Hematopoietic multipotent progenitor cell (in vitro differentiated cells): Measurements from ENCODE around the gene NRARP. TPM values are rescaled to one million over a fixed set of nuclear protein-coding genes. Genes with fewer than 3 reads are reported as not detected.
"Not testable (repeated sequence)": the region's sequence is repeated elsewhere in the genome, so short reads cannot be mapped to it uniquely, and the experiment has no call there.

Experiments used
- DNase-seq, 3 donors: peaks; one replicate each; pipeline ENCODE4 v3.0.0-alpha.2; 2011 to 2015; ENCODE audit warnings: low read depth in 2 of 3, low spot score in 2 of 3
- total RNA-seq: library from RNA; depleted of rRNA; stranded (reverse); fragments of >200 nt; gene quantifications from one replicate; pipeline ENCODE4 v1.2.3, GENCODE V29; 2012

NRARP gene
- total RNA-seq, 1 donor: 5.1 TPM

GRCh38 chr9:137266162-137266527 is 35.9 kb downstream of the NRARP start:
- no peak for DNase-seq

- no peak for DNase-seq
These were observed 36.4 kb downstream of the NRARP start for GRCh38 chr9:137265496-137266161.

- no peak for DNase-seq
These were observed 38.0 kb downstream of the NRARP start for GRCh38 chr9:137264067-137264466.

GRCh38 chr9:137263506-137263905 is 38.6 kb downstream of the NRARP start:
- DNase-seq: no peak

- no peak for DNase-seq
These were observed 39.2 kb downstream of the NRARP start for GRCh38 chr9:137262909-137263285.

- DNase-seq: not testable (repeated sequence)
These were observed 39.7 kb downstream of the NRARP start for GRCh38 chr9:137262173-137262908.

GRCh38 chr9:137256856-137257255 is 45.2 kb downstream of the NRARP start:
- no peak for DNase-seq

- no peak for DNase-seq
These were observed 45.7 kb downstream of the NRARP start for GRCh38 chr9:137256362-137256761.

GRCh38 chr9:137255448-137256114 is 46.5 kb downstream of the NRARP start:
- DNase-seq: no peak

GRCh38 chr9:137254624-137255447 is 47.2 kb downstream of the NRARP start, which contains the start of gene NELFB:
Gene NELFB (plus strand): TSS chr9:137255327.
- peak; percentile 86 to 89 (median 87) for DNase-seq

- DNase-seq: no peak
These were observed 48.1 kb downstream of the NRARP start for GRCh38 chr9:137253717-137254623.

- DNase-seq: no peak
These were observed 49.2 kb downstream of the NRARP start for GRCh38 chr9:137252555-137253506.

- no peak for DNase-seq
These were observed 50.4 kb downstream of the NRARP start for GRCh38 chr9:137251490-137252268.

- no peak for DNase-seq
These were observed 50.9 kb downstream of the NRARP start, which contains the start of gene STPG3 for GRCh38 chr9:137251194-137251461. Gene STPG3 (plus strand): TSS chr9:137251286. CDS start chr9:137251287, 1 bp downstream.

- DNase-seq: no peak
These were observed 51.5 kb downstream of the NRARP start for GRCh38 chr9:137250329-137251193.
